Cardiac fibroblast (primary cell): Measurements from ENCODE around the gene MARCKSL1.

Experiments
- DNase-seq, 2 donors: peaks; one replicate each; pipeline versions ENCODE4 v3.0.0 to v3.0.0-alpha.2; 2010; ENCODE audit warnings: low read depth in 2 of 2
- H3K4me3 ChIP-seq, 2 donors: replicated peaks in 1 of 2; 1 replicate in 1 of 2; 2 replicates in 1 of 2; pipeline ENCODE4 v1.5.1; 2011; ENCODE audit warnings: low read depth in 2 of 2, low read length in 2 of 2, mild to moderate bottlenecking in 2 of 2, moderate library complexity in 1 of 2
- TF ChIP-seq, protein P1 (sequence below): IDR thresholded peaks from one replicate; pipeline ENCODE4 v1.5.1; 2011; ENCODE audit warnings: low read depth, mild to moderate bottlenecking, low read length, inconsistent platforms

The MARCKSL1 gene

DNA sequence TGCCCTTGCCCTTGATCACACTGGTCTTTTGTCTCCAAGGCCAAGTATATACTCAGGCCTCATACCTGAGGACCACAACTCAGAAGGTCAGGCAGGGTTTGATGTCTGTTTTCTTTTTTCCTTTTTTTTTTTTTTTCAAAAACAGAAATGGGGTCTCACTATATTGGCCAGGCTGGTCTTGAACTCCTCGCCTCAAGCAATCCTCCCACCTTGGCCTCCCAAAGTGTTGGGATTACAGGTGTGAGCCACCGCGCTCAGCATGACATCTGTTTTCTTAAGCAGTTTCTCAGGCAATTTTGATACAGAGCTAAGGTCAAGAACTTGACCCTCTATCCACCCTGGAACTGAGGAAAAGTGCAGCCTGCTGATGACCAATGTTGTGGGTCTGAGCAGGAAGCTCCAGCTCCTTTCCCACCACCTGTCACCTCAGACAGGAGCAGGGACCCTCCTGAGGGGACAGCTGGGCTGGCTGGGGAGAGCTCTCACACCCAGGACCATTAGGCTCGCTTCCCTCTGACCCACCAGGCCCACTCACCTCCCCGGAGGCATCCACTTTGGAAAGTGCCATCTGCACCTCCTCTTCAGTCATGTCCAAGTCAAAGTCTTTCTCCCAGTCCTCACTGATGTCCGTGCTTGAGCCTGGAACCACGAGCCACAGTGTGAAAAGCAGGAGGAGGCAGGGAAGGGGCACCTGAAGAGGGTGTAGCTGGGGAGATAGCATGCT lies 32.0 kb upstream of the MARCKSL1 start:
- no peak overlapping the region for H3K4me3 ChIP-seq
- TF ChIP-seq, protein P1, sequence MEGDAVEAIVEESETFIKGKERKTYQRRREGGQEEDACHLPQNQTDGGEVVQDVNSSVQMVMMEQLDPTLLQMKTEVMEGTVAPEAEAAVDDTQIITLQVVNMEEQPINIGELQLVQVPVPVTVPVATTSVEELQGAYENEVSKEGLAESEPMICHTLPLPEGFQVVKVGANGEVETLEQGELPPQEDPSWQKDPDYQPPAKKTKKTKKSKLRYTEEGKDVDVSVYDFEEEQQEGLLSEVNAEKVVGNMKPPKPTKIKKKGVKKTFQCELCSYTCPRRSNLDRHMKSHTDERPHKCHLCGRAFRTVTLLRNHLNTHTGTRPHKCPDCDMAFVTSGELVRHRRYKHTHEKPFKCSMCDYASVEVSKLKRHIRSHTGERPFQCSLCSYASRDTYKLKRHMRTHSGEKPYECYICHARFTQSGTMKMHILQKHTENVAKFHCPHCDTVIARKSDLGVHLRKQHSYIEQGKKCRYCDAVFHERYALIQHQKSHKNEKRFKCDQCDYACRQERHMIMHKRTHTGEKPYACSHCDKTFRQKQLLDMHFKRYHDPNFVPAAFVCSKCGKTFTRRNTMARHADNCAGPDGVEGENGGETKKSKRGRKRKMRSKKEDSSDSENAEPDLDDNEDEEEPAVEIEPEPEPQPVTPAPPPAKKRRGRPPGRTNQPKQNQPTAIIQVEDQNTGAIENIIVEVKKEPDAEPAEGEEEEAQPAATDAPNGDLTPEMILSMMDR, result no peak
- DNase-seq, result no peak

DNA sequence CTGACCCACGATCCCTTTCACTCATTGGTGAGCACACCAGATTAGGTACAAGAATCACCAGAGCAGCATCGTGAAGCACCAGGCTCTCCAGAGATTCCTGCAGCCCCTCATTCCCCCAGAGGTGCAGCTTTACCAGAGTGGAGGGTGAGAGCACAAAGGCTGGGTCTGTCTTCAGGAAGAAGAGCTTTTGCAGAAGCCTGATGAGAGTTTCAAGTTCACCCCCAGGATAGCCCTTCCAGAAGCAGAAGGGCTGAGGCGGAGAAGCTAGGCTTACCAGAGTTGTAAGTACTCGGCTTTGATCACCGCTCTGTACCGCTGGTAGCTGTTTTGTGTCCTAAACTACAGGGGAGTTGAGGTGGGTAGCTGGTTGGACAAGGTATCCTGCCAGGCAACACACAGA lies 29.4 kb upstream of the MARCKSL1 start:
- no peak overlapping the region for H3K4me3 ChIP-seq
- DNase-seq, result no peak
- TF ChIP-seq, protein P1, result no peak

DNA sequence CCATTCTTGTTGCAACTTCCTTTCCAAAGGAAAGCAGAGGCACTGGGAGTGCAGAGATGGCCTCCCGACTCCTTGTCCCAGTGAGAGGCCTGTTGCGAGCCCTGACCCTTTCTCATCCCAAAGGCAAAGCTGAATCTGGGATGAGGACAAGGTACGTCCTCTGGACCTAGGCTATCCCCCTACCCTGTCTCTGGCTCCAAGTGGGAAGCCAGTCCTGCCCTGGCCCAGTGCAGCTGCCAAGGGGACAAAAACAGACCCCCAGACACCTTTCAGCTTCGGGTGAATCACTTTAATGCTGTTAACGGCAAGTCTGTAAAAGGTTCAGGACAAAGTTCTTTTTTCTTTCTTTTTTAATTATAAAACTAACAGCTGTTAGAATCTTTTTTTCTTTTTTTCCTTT lies 28.8 kb upstream of the MARCKSL1 start:
- TF ChIP-seq, protein P1, result no peak
- DNase-seq, result no peak
- H3K4me3 ChIP-seq, result no peak overlapping the region

DNA sequence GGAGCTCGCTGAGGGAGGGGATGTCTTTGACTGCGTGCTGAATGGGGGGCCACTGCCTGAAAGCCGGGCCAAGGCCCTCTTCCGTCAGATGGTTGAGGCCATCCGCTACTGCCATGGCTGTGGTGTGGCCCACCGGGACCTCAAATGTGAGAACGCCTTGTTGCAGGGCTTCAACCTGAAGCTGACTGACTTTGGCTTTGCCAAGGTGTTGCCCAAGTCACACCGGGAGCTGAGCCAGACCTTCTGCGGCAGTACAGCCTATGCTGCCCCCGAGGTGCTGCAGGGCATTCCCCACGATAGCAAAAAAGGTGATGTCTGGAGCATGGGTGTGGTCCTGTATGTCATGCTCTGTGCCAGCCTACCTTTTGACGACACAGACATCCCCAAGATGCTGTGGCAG lies 27.7 kb upstream of the MARCKSL1 start:
- H3K4me3 ChIP-seq, result no peak overlapping the region
- TF ChIP-seq, protein P1, result no peak
- no peak for DNase-seq

DNA sequence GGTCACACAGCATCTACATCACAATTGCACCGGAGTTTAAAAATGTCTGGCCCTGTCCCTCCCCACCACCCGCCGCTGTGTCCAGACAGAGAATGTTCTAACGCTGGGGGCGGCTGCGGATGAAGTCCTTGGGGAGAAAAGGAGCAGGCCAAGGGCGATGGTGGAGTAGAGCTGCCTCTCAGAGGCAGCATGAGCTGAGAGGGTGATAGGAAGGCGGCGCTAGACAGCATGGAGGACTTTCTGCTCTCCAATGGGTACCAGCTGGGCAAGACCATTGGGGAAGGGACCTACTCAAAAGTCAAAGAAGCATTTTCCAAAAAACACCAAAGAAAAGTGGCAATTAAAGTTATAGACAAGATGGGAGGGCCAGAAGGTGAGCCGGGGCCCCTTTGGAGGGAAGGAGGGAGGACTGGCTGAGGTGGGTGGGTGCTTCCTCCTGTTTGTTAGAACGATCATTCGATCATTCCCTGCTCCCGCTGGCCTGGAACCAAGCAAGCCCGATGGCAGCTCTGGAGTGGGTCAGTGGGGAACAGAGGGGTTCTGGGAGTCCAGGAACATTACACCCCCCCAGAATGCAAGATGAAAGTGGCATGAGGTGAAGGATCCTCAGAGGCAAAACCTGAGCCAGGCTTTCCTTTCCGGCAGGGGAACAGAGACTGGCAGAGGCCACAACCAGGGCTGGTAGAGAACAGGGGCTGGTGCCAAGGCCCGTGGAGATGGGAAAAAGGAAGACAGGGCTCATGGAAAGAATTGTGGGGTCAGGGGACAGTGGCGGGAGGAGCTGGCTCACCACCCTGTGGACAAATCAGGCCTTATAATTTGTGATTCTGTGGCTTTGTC lies 26.7 kb upstream of the MARCKSL1 start, which contains the start of the genes FAM229A and TSSK3:
TSS of gene FAM229A (minus strand) at position 12 of the 840 bp plus-strand sequence. CDS start 394 bp downstream, outside the sequence.
TSS of gene TSSK3 (plus strand) at position 66 of the 840 bp plus-strand sequence. CDS start at position 229, 163 bp downstream.
- peak within 1 kb of the TSS; percentile 5 to 28 for H3K4me3 ChIP-seq
- no peak for DNase-seq
- TF ChIP-seq, protein P1, result no peak

DNA sequence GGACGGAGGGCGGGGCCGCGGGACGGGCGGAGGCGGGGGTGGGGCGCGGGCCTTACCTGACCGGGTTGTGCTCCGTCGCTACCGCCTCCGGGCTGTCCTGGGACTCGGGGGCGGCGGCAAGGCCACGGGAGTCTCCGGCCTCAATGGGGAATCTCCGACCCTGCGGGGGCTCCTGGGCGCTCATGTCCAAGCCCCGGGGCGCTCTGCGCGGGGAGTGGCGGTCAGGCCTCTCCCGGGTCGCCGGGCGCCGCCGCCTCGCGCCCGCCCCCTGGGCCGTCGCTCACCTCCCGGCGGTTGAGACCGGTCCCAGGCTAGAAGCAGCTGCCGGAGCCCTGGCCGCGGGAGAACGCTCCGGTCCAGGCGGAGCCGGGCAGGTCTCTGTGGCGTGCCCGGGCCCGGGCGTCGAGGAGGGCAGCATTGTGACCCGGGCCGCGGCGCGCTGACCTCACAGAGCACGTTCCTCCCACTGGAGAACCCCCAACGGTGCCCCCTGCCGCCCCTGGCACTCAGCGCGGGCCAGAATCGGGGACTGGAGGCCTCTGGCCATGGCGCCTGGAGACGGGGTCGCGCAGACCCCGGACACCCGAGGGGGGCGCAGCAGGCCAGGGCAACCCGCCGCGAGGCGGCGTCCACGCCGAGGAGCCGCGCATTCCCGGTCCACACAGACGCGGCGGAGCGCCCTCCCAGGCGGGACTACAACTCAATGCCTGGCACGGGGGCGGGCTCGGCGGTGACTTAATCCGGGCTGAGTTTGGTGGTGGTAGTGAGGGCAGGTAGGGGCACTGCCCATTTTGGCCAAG lies 25.8 kb upstream of the MARCKSL1 start:
- H3K4me3 ChIP-seq, result peak overlapping the region; percentile 5 to 28
- peak; percentile 27 to 51 for DNase-seq
- TF ChIP-seq, protein P1, result peak; percentile 20
